Esophagus muscularis mucosa (tissue), 4 donors: ENCODE results near the gene ZNF653.

Experiments
- CTCF ChIP-seq, 3 experiments: fragments of 200-600 bp in 2 of 3; fragments of 450-650 bp in 1 of 3; sonication (generic) in 2 of 3; IDR thresholded peaks; one replicate each; pipeline ENCODE4 v1.5.1; 2017 to 2019; ENCODE audit warnings: antibody characterized with exemption in 3 of 3, mild to moderate bottlenecking in 2 of 3, moderate library complexity in 1 of 3
- EP300 ChIP-seq: sonication (generic); formaldehyde crosslinking; IDR thresholded peaks from one replicate; pipeline ENCODE4 v1.6.1; 2017; ENCODE audit warnings: antibody characterized with exemption
- POLR2A ChIP-seq: fragments of 450-650 bp; IDR thresholded peaks from one replicate; pipeline ENCODE4 v1.6.1; 2017; ENCODE audit warnings: antibody characterized with exemption, moderate library complexity, mild to moderate bottlenecking, low read depth
- POLR2AphosphoS5 ChIP-seq, 2 donors: sonication (generic); formaldehyde crosslinking; IDR thresholded peaks; one replicate each; pipeline ENCODE4 v1.6.1; 2017; ENCODE audit warnings: antibody characterized with exemption in 2 of 2

GRCh38 chr19:11547929-11548700 is 42.5 kb upstream of the ZNF653 start:
- TF ChIP-seq CTCF (IDR thresholded peaks at IDR 0.05) (no peak), POLR2AphosphoS5 (IDR thresholded peaks at IDR 0.05) (peak in 1 of 2 donors; percentile 22), POLR2A (no peak), EP300 (no peak)
